ENCODE data around the gene PRCC. TPM values are rescaled to one million over a fixed set of nuclear protein-coding genes. Genes with fewer than 3 reads are reported as not detected.

Gene PRCC
- total RNA-seq, 1 experiment from 2014 or later, result 80.4 TPM

DNA sequence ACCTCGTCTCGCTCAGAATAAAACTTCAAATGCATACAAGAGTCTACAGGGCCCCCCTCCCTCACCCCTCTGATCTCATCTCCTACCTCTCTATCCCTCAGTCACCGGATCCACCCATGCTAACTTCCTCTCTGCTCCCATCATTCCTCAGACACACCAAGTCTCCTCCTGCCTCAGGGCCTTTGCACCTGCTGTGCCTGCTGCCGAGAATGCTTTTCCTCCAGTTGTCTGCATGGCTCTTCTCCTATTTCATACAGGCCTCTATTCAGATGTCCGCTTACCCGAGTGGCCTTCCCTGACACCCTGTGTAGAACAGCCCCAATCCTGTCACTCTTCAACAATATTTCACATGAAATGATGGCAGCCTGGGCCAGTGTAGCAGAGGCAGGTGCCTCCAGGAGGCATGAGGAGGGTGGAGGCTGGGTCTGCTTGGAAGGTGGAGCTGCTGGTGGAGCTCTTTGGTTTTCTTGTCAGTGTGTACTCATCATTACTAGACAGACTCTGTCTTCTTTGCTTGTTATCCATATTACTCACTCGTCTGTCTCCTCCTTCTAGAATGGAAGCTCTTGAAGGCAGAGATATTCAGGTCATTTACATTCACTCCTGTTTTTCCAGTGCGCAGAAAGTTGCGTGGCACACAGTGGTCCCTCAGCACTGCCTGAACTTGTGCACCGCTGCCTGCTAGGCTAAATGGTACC, 45.1 kb downstream of the PRCC start:
- intact Hi-C loops (cut with micrococcal nuclease; ENCODE audit: unreplicated experiment), result no loop called here
- no peak for DNase-seq
- TF ChIP-seq CTCF (IDR thresholded peaks at IDR 0.05; ENCODE audit: unreplicated experiment), result no peak
- H3K27me3 Mint-ChIP-seq (ENCODE audit: unreplicated experiment), result peaks cover 34% of the 10 kb centered on the region
- CTCF ChIA-PET, result interaction anchor here (1.6 kb wide), 1 partner anchor 78 kb away, joined by 3 read pairs; no protein-coding TSS in a partner anchor
- BruUV-seq (replicated peaks), result no TSS peak
- peaks cover 7% of the 10 kb centered on the region for H3K36me3 Mint-ChIP-seq (ENCODE audit: insufficient read depth, unreplicated experiment)
- H3K9me3 Mint-ChIP-seq (ENCODE audit: low read depth, unreplicated experiment), result no peaks in the 10 kb centered on the region
- H3K4me1 Mint-ChIP-seq (ENCODE audit: low read depth, unreplicated experiment), result peaks cover 16% of the 10 kb centered on the region
- no peak overlapping the region for H3K4me3 Mint-ChIP-seq (ENCODE audit: low read depth, unreplicated experiment)
- H3K27ac Mint-ChIP-seq (ENCODE audit: unreplicated experiment), result peak overlapping the region; percentile 12

DNA sequence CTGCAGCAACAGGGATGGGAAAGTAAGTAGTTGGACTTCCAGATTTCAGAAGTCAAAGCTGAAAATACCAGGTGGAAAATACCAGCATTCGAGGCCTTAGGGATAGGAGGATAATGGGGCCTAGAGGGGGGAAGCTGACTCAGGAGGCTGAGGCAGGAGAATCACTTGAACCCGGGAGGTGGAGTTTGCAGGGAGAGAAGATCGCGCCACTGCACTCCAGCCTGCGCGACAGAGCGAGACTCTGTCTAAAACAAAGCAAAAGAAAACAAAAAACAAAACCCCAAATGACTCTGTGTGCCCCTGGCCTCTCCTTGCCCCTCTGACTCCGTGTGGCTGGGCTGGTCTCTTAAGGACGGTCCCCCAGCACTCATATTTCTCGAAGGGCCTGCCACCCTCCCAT, 46.0 kb downstream of the PRCC start:
- intact Hi-C loops (cut with micrococcal nuclease; ENCODE audit: unreplicated experiment), result no loop called here
- no TSS peak for BruUV-seq (replicated peaks)
- peaks cover 34% of the 10 kb centered on the region for H3K27me3 Mint-ChIP-seq (ENCODE audit: unreplicated experiment)
- H3K4me1 Mint-ChIP-seq (ENCODE audit: low read depth, unreplicated experiment), result peaks cover 16% of the 10 kb centered on the region
- H3K36me3 Mint-ChIP-seq (ENCODE audit: insufficient read depth, unreplicated experiment), result peaks cover 7% of the 10 kb centered on the region
- TF ChIP-seq CTCF (IDR thresholded peaks at IDR 0.05; ENCODE audit: unreplicated experiment), result no peak
- DNase-seq, result no peak
- CTCF ChIA-PET, result interaction anchor here (1.0 to 1.6 kb wide), 2 partner anchors 47 to 77 kb away, joined by 3 to 13 read pairs; partner anchors contain the start of genes INSRR and NTRK1
- H3K4me3 Mint-ChIP-seq (ENCODE audit: low read depth, unreplicated experiment), result peak overlapping the region; percentile 62
- H3K27ac Mint-ChIP-seq (ENCODE audit: unreplicated experiment), result no peak overlapping the region
- H3K9me3 Mint-ChIP-seq (ENCODE audit: low read depth, unreplicated experiment), result no peaks in the 10 kb centered on the region

DNA sequence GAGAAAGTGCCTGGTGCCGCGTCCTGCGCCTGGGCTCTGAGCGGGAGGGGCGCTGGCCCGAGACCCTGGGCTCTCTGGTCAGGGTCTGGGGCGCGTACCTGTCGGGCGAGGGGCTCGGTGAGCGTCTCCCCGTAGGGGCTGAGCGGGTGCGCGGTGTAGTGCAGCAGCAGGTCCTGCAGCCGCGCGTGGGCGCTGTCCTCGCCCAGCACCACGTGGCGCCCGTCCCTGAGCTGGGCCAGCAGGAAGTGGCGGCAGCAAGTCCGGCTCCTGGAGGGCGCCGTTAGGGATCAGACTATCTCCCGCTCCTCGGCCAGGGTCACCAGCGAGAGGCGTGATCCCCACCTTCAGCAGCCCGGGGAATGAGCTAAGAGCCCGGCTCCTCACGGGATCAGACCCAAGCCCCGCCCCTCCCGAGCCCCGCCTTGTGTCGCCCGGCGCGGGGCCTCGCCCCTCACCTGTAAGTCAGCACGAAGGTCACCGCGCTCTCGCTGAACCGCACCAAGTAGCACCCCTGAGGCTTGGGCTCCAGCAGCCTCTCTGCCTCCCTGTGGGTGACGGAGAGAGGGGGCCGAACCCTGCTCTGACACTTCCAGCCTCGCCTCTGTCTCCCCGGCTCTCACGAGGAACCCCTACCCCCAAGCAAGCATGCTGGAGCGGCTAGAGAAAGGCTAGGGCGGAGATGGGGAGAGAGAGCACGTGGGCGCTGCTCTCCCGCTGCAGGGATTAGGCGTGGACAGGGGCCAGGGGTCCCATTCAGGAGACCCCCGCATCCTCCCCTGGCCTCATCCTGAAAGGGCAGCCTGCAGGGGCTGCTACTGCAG, 46.6 kb downstream of the PRCC start:
- peaks cover 34% of the 10 kb centered on the region for H3K27me3 Mint-ChIP-seq (ENCODE audit: unreplicated experiment)
- CTCF ChIA-PET, result interaction anchor here (0.6 to 1.0 kb wide), 4 partner anchors 46 to 1166 kb away, joined by 3 to 13 read pairs (median 3); partner anchors contain the start of genes INSRR and NTRK1
- peak; percentile 35 for TF ChIP-seq CTCF (IDR thresholded peaks at IDR 0.05; ENCODE audit: unreplicated experiment)
- H3K9me3 Mint-ChIP-seq (ENCODE audit: low read depth, unreplicated experiment), result no peaks in the 10 kb centered on the region
- H3K4me3 Mint-ChIP-seq (ENCODE audit: low read depth, unreplicated experiment), result peak overlapping the region; percentile 62
- DNase-seq, result peak; percentile 60
- peak overlapping the region; percentile 3 for H3K27ac Mint-ChIP-seq (ENCODE audit: unreplicated experiment)
- H3K36me3 Mint-ChIP-seq (ENCODE audit: insufficient read depth, unreplicated experiment), result peaks cover 7% of the 10 kb centered on the region
- H3K4me1 Mint-ChIP-seq (ENCODE audit: low read depth, unreplicated experiment), result peaks cover 16% of the 10 kb centered on the region
- intact Hi-C loops (cut with micrococcal nuclease; ENCODE audit: unreplicated experiment), result no loop called here
- TSS peak; percentile 82 for BruUV-seq (replicated peaks)

- peak overlapping the region; percentile 62 for H3K4me3 Mint-ChIP-seq (ENCODE audit: low read depth, unreplicated experiment)
- peaks cover 7% of the 10 kb centered on the region for H3K36me3 Mint-ChIP-seq (ENCODE audit: insufficient read depth, unreplicated experiment)
- peaks cover 16% of the 10 kb centered on the region for H3K4me1 Mint-ChIP-seq (ENCODE audit: low read depth, unreplicated experiment)
- peaks cover 39% of the 10 kb centered on the region for H3K27me3 Mint-ChIP-seq (ENCODE audit: unreplicated experiment)
- H3K9me3 Mint-ChIP-seq (ENCODE audit: low read depth, unreplicated experiment), result no peaks in the 10 kb centered on the region
- peak; percentile 55 for DNase-seq
- intact Hi-C loops (cut with micrococcal nuclease; ENCODE audit: unreplicated experiment), result no loop called here
- no TSS peak for BruUV-seq (replicated peaks)
- CTCF ChIA-PET, result interaction anchor here (0.7 to 1.0 kb wide), 3 partner anchors 45 to 113 kb away, joined by 3 to 13 read pairs (median 3); partner anchors contain the start of genes INSRR and NTRK1
- peak overlapping the region; percentile 3 for H3K27ac Mint-ChIP-seq (ENCODE audit: unreplicated experiment)
- no peak for TF ChIP-seq CTCF (IDR thresholded peaks at IDR 0.05; ENCODE audit: unreplicated experiment)
These were observed 47.4 kb downstream of the PRCC start for GRCh38 chr1:156814571-156815260.
